Measurements from ENCODE around the gene MALT1.

- TF ChIP-seq CTCF (IDR thresholded peaks at IDR 0.05): no peak
- no peak for TF ChIP-seq POLR2A (IDR thresholded peaks at IDR 0.05)
Measured at GRCh38 chr18:58738322-58738721, 67.1 kb downstream of the MALT1 start.
